Endothelial cell of umbilical vein (primary cell): ENCODE results near the gene MYL11. TPM values are rescaled to one million over a fixed set of nuclear protein-coding genes. Genes with fewer than 3 reads are reported as not detected.
A peak's percentile ranks its signal among the peaks of the same experiment; 100 is the strongest.

Experiments used
- BruUV-seq: library from RNA; stranded (reverse); fragments of 400-500 nt; replicated peaks from 2 replicates; lab custom pipeline; 2021; lab: Mats Ljungman, UMichigan
- CTCF ChIA-PET: fragments of 300-600, 350-600 bp; sonication (Branson Sonifier 250); formaldehyde crosslinking; loops from one replicate; lab custom pipeline; 2021; ENCODE audit warnings: antibody characterized with exemption, inconsistent platforms; lab: Charles Lee
- POLR2A ChIA-PET: fragments of 300-600, 350-600 bp; sonication (Branson Sonifier 250); formaldehyde crosslinking; loops from one replicate; lab custom pipeline; 2021; ENCODE audit warnings: antibody characterized with exemption, inconsistent platforms; lab: Charles Lee
- DNase-seq: peaks from one replicate; pipeline ENCODE4 v3.0.0-alpha.2; 2011; ENCODE audit warnings: low read depth, low spot score
- FAIRE-seq: peaks from 2 replicates; lab custom pipeline; 2011; peaks lifted over from hg19 to GRCh38; lab: Jason Lieb, UNC
- H2AFZ ChIP-seq: 2 replicates; pipeline ENCODE4 v1.6.0; 2012; ENCODE audit warnings: low read depth, low read length, control low read depth, inconsistent platforms
- H3K27ac ChIP-seq: 2 replicates; pipeline ENCODE4 v1.5.1; 2011; ENCODE audit warnings: low read depth, mild to moderate bottlenecking, control low read depth, low read length, moderate library complexity; ENCODE audit not compliant: insufficient read depth
- H3K27me3 ChIP-seq, 2 experiments: 2 replicates each; pipeline versions ENCODE4 v1.6.0 to v1.6.1; 2011; ENCODE audit warnings: low read length in 2 of 2, mixed read lengths in 1 of 2; ENCODE audit not compliant: control insufficient read depth in 2 of 2, insufficient read depth in 2 of 2
- H3K36me3 ChIP-seq, 2 experiments: 2 replicates in 1 of 2; 3 replicates in 1 of 2; pipeline ENCODE4 v1.5.1; 2011; ENCODE audit warnings: low read length in 2 of 2, mild to moderate bottlenecking in 1 of 2, moderate library complexity in 1 of 2; ENCODE audit not compliant: control insufficient read depth in 2 of 2, insufficient read depth in 2 of 2; ENCODE audit errors: extremely low read depth in 1 of 2
- H3K4me1 ChIP-seq: 3 replicates; pipeline ENCODE4 v1.5.1; 2011; ENCODE audit warnings: mild to moderate bottlenecking, low read length; ENCODE audit not compliant: control insufficient read depth, insufficient read depth; ENCODE audit errors: extremely low read depth
- H3K4me2 ChIP-seq: 2 replicates; pipeline ENCODE4 v1.6.1; 2011; ENCODE audit warnings: low read length, control low read depth, mixed read lengths; ENCODE audit not compliant: insufficient read depth
- H3K4me3 ChIP-seq, 3 experiments: fragments of 200-600 bp in 1 of 3; sonication (generic), shearing (Covaris generic) in 1 of 3; replicated peaks in 1 of 3; 2 replicates each; pipeline ENCODE4 v1.5.1; 2011 to 2016; ENCODE audit warnings: control low read depth in 3 of 3, low read length in 3 of 3, mild to moderate bottlenecking in 2 of 3, inconsistent platforms in 1 of 3, low read depth in 1 of 3, moderate library complexity in 1 of 3; ENCODE audit not compliant: insufficient read depth in 1 of 3
- H3K79me2 ChIP-seq: 2 replicates; pipeline ENCODE4 v1.6.0; 2012; ENCODE audit warnings: low read length, inconsistent platforms; ENCODE audit not compliant: control insufficient read depth, insufficient read depth
- H3K9ac ChIP-seq: replicated peaks from 2 replicates; pipeline ENCODE3; 2011; ENCODE audit warnings: low read length, control low read depth; ENCODE audit not compliant: insufficient read depth; ENCODE audit errors: extremely low read depth
- H3K9me1 ChIP-seq: replicated peaks from 3 replicates; pipeline ENCODE4 v1.6.0; 2011; ENCODE audit warnings: mild to moderate bottlenecking, low read length; ENCODE audit not compliant: control insufficient read depth, insufficient read depth; ENCODE audit errors: extremely low read depth
- H3K9me3 ChIP-seq: replicated peaks from 2 replicates; pipeline ENCODE4 v1.5.1; 2012; ENCODE audit warnings: low read length, inconsistent platforms; ENCODE audit not compliant: control insufficient read depth, insufficient read depth
- H4K20me1 ChIP-seq: replicated peaks from 2 replicates; pipeline ENCODE3; 2011; ENCODE audit warnings: mild to moderate bottlenecking, low read length; ENCODE audit not compliant: control insufficient read depth, insufficient read depth; ENCODE audit errors: extremely low read depth
- EZH2 ChIP-seq: IDR thresholded peaks from 2 replicates; pipeline ENCODE4 v1.6.1; 2012; ENCODE audit warnings: borderline replicate concordance, low read depth, mild to moderate bottlenecking, moderate library complexity, low read length, inconsistent platforms; ENCODE audit not compliant: severe bottlenecking
- FOS ChIP-seq: IDR thresholded peaks from 2 replicates; pipeline ENCODE4 v1.6.1; 2011; ENCODE audit warnings: mild to moderate bottlenecking, low read length, moderate library complexity, borderline replicate concordance; ENCODE audit not compliant: insufficient read depth
- GATA2 ChIP-seq: IDR thresholded peaks from 2 replicates; pipeline ENCODE4 v1.7.0; 2011; ENCODE audit warnings: low read depth, mild to moderate bottlenecking, moderate library complexity, mixed read lengths, low read length; ENCODE audit not compliant: insufficient read length, insufficient read depth
- JUN ChIP-seq: IDR thresholded peaks from 2 replicates; pipeline ENCODE4 v1.6.1; 2011; ENCODE audit warnings: borderline replicate concordance, low read depth; ENCODE audit not compliant: insufficient read length, insufficient read depth
- MYC ChIP-seq: IDR thresholded peaks from one replicate; pipeline ENCODE4 v1.6.1; 2011; ENCODE audit warnings: mild to moderate bottlenecking, low read depth, low read length
- POLR2A ChIP-seq: IDR thresholded peaks from 2 replicates; pipeline ENCODE4 v1.6.1; 2012; ENCODE audit warnings: low read depth, mild to moderate bottlenecking, control low read depth, low read length
- POLR2AphosphoS5 ChIP-seq: IDR thresholded peaks from 2 replicates; pipeline ENCODE4 v1.6.1; 2012; ENCODE audit warnings: low read depth, mild to moderate bottlenecking, control low read depth, low read length, moderate library complexity; ENCODE audit not compliant: insufficient read depth
- dilution Hi-C: fragments of 300-500 bp; cut with MboI; formaldehyde crosslinking; loops from one replicate; pipeline ENCODE4 v1.15.0; 2019; ENCODE audit warnings: low sequenced_read_pairs; ENCODE audit not compliant: extremely low pct_ligation_motif_present
- intact Hi-C: fragments of 100-400 bp; cut with micrococcal nuclease; formaldehyde crosslinking; loops from one replicate; pipeline ENCODE4 v1.10.0; 2022
- polyA plus RNA-seq, 4 experiments: library from polyadenylated mRNA; depleted of rRNA in 3 of 4; stranded (reverse) in 3 of 4; unstranded in 1 of 4; fragments of >200 nt; gene quantifications; 2 replicates each; pipeline versions ENCODE4 v1.2.1 to v1.2.3, GENCODE V29; 2011 to 2012; ENCODE audit warnings: missing spikeins in 1 of 4
- total RNA-seq: library from RNA; stranded (reverse); gene quantifications from 2 replicates; pipeline ENCODE4 v1.2.3, GENCODE V29; 2021
- TF ChIP-seq, protein P1 (sequence below): IDR thresholded peaks from 2 replicates; pipeline ENCODE4 v1.6.1; 2011; ENCODE audit not compliant: insufficient read depth, insufficient read length
- TF ChIP-seq, protein P2 (sequence below), 2 donors: IDR thresholded peaks; 1 replicate in 1 of 2; 2 replicates in 1 of 2; pipeline ENCODE4 v1.5.1; 2011; ENCODE audit warnings: low read length in 2 of 2, mild to moderate bottlenecking in 2 of 2, moderate library complexity in 2 of 2, control low read depth in 1 of 2, inconsistent platforms in 1 of 2, low read depth in 1 of 2; ENCODE audit not compliant: insufficient read depth in 1 of 2; ENCODE audit errors: extremely low read depth in 1 of 2

The MYL11 gene
- total and polyA plus RNA-seq, 2 donors (not counting 3 experiments of a cell fraction or from before 2014, with no cell fraction given), result 1.3 TPM; not detected in 1

DNA sequence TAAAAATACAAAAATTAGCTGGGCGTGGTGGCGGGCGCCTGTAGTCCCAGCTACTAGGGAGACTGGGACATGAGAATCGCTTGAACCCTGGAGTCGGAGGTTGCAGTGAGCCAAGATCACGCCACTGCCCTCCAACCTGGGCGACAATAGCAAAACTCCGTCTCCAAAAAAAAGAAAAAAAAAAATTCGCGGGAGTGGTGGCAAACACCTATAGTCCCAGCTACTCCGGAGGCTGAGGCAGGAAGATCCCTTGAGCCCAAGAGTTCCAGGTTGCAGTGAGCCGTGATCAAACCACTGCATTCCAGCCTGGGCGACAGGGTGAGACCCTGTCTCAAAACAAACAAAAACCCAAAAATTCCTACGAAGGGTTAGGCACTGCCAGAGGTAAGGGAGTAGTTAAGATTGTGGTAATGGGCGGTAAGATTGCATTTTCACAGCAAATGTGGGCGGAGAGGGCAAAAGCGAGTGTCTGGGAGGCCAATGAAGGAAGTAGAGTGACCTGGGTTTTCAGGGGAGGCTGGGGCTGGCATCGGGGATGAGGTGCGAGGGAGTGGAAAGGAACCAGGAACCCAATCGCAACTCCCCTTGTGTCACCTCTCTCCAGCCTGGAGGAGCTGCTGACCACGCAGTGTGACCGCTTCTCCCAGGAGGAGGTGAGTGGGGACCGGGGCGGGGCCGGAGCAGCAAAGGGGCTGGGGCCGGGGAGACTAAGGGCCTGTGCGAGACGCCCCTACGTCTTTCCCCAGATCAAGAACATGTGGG is 2.6 kb downstream of the MYL11 start:
- ChIA-PET POLR2A (interaction anchor here (1.5 kb wide), 1 partner anchor 23 kb away, joined by 4 read pairs; no protein-coding TSS in a partner anchor), CTCF (interaction anchor here (1.5 to 2.0 kb wide), 5 partner anchors 16 to 40 kb away, joined by 4 to 11 read pairs (median 6); partner anchors contain the start of gene ZNF48)
- H2AFZ ChIP-seq, result peak overlapping the region; percentile 61
- no TSS peak for BruUV-seq
- no peaks in the 10 kb centered on the region for H3K27me3 ChIP-seq
- dilution Hi-C loops, result no loop called here
- H3K36me3 ChIP-seq, result no peaks in the 10 kb centered on the region
- intact Hi-C loops, result no loop called here
- no peaks in the 10 kb centered on the region for H3K9me3 ChIP-seq
- H3K27ac ChIP-seq, result peak overlapping the region; percentile 98
- DNase-seq (no peak), FAIRE-seq (peak; percentile 69)
- peak overlapping the region; percentile 92 for H3K9ac ChIP-seq
- TF ChIP-seq MYC, result no peak
- TF ChIP-seq, protein P1, sequence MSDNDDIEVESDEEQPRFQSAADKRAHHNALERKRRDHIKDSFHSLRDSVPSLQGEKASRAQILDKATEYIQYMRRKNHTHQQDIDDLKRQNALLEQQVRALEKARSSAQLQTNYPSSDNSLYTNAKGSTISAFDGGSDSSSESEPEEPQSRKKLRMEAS, result no peak
- TF ChIP-seq POLR2A, result no peak
- TF ChIP-seq POLR2AphosphoS5, result no peak
- no peak for TF ChIP-seq JUN
- TF ChIP-seq, protein P2, sequence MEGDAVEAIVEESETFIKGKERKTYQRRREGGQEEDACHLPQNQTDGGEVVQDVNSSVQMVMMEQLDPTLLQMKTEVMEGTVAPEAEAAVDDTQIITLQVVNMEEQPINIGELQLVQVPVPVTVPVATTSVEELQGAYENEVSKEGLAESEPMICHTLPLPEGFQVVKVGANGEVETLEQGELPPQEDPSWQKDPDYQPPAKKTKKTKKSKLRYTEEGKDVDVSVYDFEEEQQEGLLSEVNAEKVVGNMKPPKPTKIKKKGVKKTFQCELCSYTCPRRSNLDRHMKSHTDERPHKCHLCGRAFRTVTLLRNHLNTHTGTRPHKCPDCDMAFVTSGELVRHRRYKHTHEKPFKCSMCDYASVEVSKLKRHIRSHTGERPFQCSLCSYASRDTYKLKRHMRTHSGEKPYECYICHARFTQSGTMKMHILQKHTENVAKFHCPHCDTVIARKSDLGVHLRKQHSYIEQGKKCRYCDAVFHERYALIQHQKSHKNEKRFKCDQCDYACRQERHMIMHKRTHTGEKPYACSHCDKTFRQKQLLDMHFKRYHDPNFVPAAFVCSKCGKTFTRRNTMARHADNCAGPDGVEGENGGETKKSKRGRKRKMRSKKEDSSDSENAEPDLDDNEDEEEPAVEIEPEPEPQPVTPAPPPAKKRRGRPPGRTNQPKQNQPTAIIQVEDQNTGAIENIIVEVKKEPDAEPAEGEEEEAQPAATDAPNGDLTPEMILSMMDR (IDR thresholded peaks at IDR 0.05; ENCODE audit: extremely low read depth in 1 of 2, insufficient read depth in 1 of 2, low read depth in 1 of 2, low read length in 2 of 2), result no peak
- no peak for TF ChIP-seq EZH2
- TF ChIP-seq FOS, result no peak
- TF ChIP-seq GATA2, result no peak
- no peaks in the 10 kb centered on the region for H3K79me2 ChIP-seq
- no peaks in the 10 kb centered on the region for H4K20me1 ChIP-seq
- H3K9me1 ChIP-seq, result no peaks in the 10 kb centered on the region
- peaks cover 12% of the 10 kb centered on the region for H3K4me1 ChIP-seq
- H3K4me2 ChIP-seq, result peak overlapping the region; percentile 83
- peak overlapping the region in 2 of 3 experiments; percentile 49 for H3K4me3 ChIP-seq
